Measurements from ENCODE around the gene ANKRD40. TPM values are rescaled to one million over a fixed set of nuclear protein-coding genes. Genes with fewer than 3 reads are reported as not detected.

The ANKRD40 gene
- total and polyA plus RNA-seq, 2 donors from 2014 or later: 15.8 to 37.6 TPM

- intact Hi-C loops (cut with DNase I): no loop called here
- Histone ChIP-seq H3K9ac (ENCODE audit: low read length in 3 of 3) (peak overlapping the region in 1 of 3 donors; percentile 15), H3K9me3 (ENCODE audit: control insufficient read depth in 2 of 3, insufficient read depth in 1 of 3, low read length in 3 of 3) (no peaks in the 10 kb centered on the region), H3K4me3 (ENCODE audit: low read length in 3 of 3) (no peak overlapping the region), H3K27me3 (ENCODE audit: control insufficient read depth, insufficient read depth, low read length) (no peaks in the 10 kb centered on the region), H3K4me1 (ENCODE audit: control insufficient read depth in 2 of 3, insufficient read depth in 2 of 3, low read depth in 1 of 3, low read length in 3 of 3) (peaks cover 16 to 56% (median 47%) of the 10 kb centered on the region in 3 donors), H3K27ac (ENCODE audit: low read depth in 2 of 2, low read length in 2 of 2) (peak overlapping the region; percentile 26 to 59), H3K36me3 (ENCODE audit: control insufficient read depth in 2 of 3, insufficient read depth in 3 of 3, low read length in 3 of 3) (peaks cover 14 to 16% (median 16%) of the 10 kb centered on the region in 3 donors)
- TF ChIP-seq, protein P1, sequence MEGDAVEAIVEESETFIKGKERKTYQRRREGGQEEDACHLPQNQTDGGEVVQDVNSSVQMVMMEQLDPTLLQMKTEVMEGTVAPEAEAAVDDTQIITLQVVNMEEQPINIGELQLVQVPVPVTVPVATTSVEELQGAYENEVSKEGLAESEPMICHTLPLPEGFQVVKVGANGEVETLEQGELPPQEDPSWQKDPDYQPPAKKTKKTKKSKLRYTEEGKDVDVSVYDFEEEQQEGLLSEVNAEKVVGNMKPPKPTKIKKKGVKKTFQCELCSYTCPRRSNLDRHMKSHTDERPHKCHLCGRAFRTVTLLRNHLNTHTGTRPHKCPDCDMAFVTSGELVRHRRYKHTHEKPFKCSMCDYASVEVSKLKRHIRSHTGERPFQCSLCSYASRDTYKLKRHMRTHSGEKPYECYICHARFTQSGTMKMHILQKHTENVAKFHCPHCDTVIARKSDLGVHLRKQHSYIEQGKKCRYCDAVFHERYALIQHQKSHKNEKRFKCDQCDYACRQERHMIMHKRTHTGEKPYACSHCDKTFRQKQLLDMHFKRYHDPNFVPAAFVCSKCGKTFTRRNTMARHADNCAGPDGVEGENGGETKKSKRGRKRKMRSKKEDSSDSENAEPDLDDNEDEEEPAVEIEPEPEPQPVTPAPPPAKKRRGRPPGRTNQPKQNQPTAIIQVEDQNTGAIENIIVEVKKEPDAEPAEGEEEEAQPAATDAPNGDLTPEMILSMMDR (IDR thresholded peaks at IDR 0.05; ENCODE audit: borderline replicate concordance, extremely low read depth, insufficient read depth): no peak
- DNase-seq: no peak
- FAIRE-seq: no peak
These were observed 15.2 kb downstream of the ANKRD40 start for GRCh38 chr17:50692448-50693035.

DNA sequence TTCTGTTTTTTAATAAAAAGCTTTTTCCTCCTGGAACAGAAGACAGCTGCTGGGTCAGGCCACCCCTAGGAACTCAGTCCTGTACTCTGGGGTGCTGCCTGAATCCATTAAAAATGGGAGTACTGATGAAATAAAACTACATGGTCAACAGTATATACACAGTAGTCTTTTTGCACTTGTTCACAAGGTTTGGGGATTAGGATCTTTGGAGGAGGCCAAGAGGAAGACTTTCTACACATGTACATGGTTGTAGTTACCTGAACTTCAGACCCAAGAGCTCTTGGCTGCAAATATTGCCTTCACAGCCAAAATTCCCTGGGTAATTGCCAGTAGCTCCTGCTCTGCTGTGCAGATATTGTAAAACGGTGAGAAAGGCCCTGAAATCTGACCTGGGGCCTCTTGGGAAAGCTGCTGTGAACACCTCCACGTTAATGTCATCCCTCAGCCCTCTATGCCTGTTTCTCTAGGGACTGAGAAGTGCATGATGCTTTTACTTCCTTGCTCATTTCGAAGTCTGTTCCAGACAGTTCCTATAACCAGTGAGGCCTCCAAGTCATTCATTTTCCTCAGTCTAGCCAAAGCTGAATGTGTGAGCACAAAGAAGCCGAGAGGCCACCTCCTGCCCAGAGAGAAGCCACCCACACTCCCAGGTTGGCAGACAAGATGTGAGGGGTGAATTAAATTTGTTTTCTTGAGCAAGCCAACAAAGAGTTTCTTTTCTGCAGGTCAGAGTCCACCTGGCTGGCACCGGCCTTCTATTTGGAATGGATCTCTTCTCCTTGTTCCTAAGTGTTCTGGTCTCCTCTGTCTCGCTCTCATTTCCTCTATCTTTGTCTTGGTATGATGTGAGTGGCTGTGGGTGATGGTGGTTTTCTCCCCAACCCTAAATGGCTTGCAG is 15.9 kb downstream of the ANKRD40 start:
- no peak overlapping the region for H3K9ac ChIP-seq (ENCODE audit: low read length in 3 of 3)
- no peak overlapping the region for H3K4me3 ChIP-seq (ENCODE audit: low read length in 3 of 3)
- no peak for FAIRE-seq
- peaks cover 11 to 16% (median 14%) of the 10 kb centered on the region in 3 donors for H3K36me3 ChIP-seq (ENCODE audit: control insufficient read depth in 2 of 3, insufficient read depth in 3 of 3, low read length in 3 of 3)
- H3K9me3 ChIP-seq (ENCODE audit: control insufficient read depth in 2 of 3, insufficient read depth in 1 of 3, low read length in 3 of 3): no peaks in the 10 kb centered on the region
- peaks cover 11 to 49% (median 44%) of the 10 kb centered on the region in 3 donors for H3K4me1 ChIP-seq (ENCODE audit: control insufficient read depth in 2 of 3, insufficient read depth in 2 of 3, low read depth in 1 of 3, low read length in 3 of 3)
- peak overlapping the region; percentile 28 to 59 for H3K27ac ChIP-seq (ENCODE audit: low read depth in 2 of 2, low read length in 2 of 2)
- intact Hi-C loops (cut with DNase I): no loop called here
- H3K27me3 ChIP-seq (ENCODE audit: control insufficient read depth, insufficient read depth, low read length): no peaks in the 10 kb centered on the region
- TF ChIP-seq, protein P1 (IDR thresholded peaks at IDR 0.05; ENCODE audit: borderline replicate concordance, extremely low read depth, insufficient read depth): no peak
- no peak for DNase-seq

GRCh38 chr17:50690887-50691549 is 16.7 kb downstream of the ANKRD40 start:
- DNase-seq (no peak), FAIRE-seq (no peak)
- intact Hi-C loops (cut with DNase I): no loop called here
- Histone ChIP-seq H3K4me3 (ENCODE audit: low read length in 3 of 3) (no peak overlapping the region), H3K27ac (ENCODE audit: low read depth in 2 of 2, low read length in 2 of 2) (peak overlapping the region in 1 of 2 donors; percentile 59), H3K4me1 (ENCODE audit: control insufficient read depth in 2 of 3, insufficient read depth in 2 of 3, low read depth in 1 of 3, low read length in 3 of 3) (peaks cover 10 to 49% (median 44%) of the 10 kb centered on the region in 3 donors), H3K36me3 (ENCODE audit: control insufficient read depth in 2 of 3, insufficient read depth in 3 of 3, low read length in 3 of 3) (peaks cover 4 to 10% (median 8%) of the 10 kb centered on the region in 3 donors), H3K9ac (ENCODE audit: low read length in 3 of 3) (no peak overlapping the region), H3K27me3 (ENCODE audit: control insufficient read depth, insufficient read depth, low read length) (no peaks in the 10 kb centered on the region), H3K9me3 (ENCODE audit: control insufficient read depth in 2 of 3, insufficient read depth in 1 of 3, low read length in 3 of 3) (no peaks in the 10 kb centered on the region)
- TF ChIP-seq, protein P1 (IDR thresholded peaks at IDR 0.05; ENCODE audit: borderline replicate concordance, extremely low read depth, insufficient read depth): no peak

All from kidney (tissue), 14 donors.